GM18870 (cell line): ENCODE measurements around the gene PRDM16.

Experiments
- ATAC-seq: cut with Tn5 transposase; IDR thresholded peaks from one replicate; pipeline ENCODE4 v1.9.1; 2021; ENCODE audit warnings: moderate library complexity; ENCODE audit not compliant: unreplicated experiment

PRDM16 gene

GRCh38 chr1:3346478-3346877, 277.5 kb downstream of the PRDM16 start:
- no peak for ATAC-seq

GRCh38 chr1:3347257-3348020, 278.4 kb downstream of the PRDM16 start:
- no peak for ATAC-seq

GRCh38 chr1:3348196-3348865, 279.3 kb downstream of the PRDM16 start:
- no peak for ATAC-seq

GRCh38 chr1:3349161-3349967, 280.4 kb downstream of the PRDM16 start:
- ATAC-seq = no peak

GRCh38 chr1:3349968-3350299, 280.9 kb downstream of the PRDM16 start:
- no peak for ATAC-seq

GRCh38 chr1:3350506-3351261, 281.7 kb downstream of the PRDM16 start:
- ATAC-seq = no peak

GRCh38 chr1:3351449-3352298, 282.7 kb downstream of the PRDM16 start:
- ATAC-seq = no peak

GRCh38 chr1:3352299-3352951, 283.4 kb downstream of the PRDM16 start:
- no peak for ATAC-seq

GRCh38 chr1:3352952-3353331, 283.9 kb downstream of the PRDM16 start:
- ATAC-seq = no peak

- ATAC-seq = no peak
Measured at GRCh38 chr1:3353876-3354275, 284.9 kb downstream of the PRDM16 start.

GRCh38 chr1:3355089-3355488, 286.1 kb downstream of the PRDM16 start:
- no peak for ATAC-seq

- ATAC-seq = no peak
Measured at GRCh38 chr1:3355894-3356826, 287.2 kb downstream of the PRDM16 start.

GRCh38 chr1:3356827-3357460, 287.9 kb downstream of the PRDM16 start:
- no peak for ATAC-seq

GRCh38 chr1:3357526-3358297, 288.7 kb downstream of the PRDM16 start:
- no peak for ATAC-seq

- ATAC-seq = no peak
Measured at GRCh38 chr1:3359351-3359750, 290.3 kb downstream of the PRDM16 start.

- no peak for ATAC-seq
Measured at GRCh38 chr1:3359756-3360440, 290.9 kb downstream of the PRDM16 start.
